Erythroblast (primary cell): ENCODE data around the gene GAL3ST3.
"Not testable (repeated sequence)": the region's sequence is repeated elsewhere in the genome, so short reads cannot be mapped to it uniquely, and the experiment has no call there.

ENCODE experiments used
- DNase-seq, 2 experiments: peaks; one replicate each; lab custom pipeline; 2025; lab: John Stamatoyannopoulos, UW
- GATA1 ChIP-seq: IDR thresholded peaks from 2 replicates; pipeline ENCODE4 v1.6.1; 2011; ENCODE audit warnings: low read depth, mild to moderate bottlenecking, control low read depth, low read length, moderate library complexity
- POLR2A ChIP-seq: IDR thresholded peaks from 2 replicates; pipeline ENCODE4 v1.6.1; 2011; ENCODE audit warnings: mild to moderate bottlenecking, low read length

GAL3ST3 gene

GRCh38 chr11:66020212-66020611 lies 28.7 kb downstream of the GAL3ST3 start:
- TF ChIP-seq GATA1 (no peak), POLR2A (no peak)
- DNase-seq, result no peak

GRCh38 chr11:66017321-66017720 lies 31.6 kb downstream of the GAL3ST3 start:
- peak; percentile 32 to 34 for DNase-seq
- TF ChIP-seq POLR2A (no peak), GATA1 (no peak)

- DNase-seq, result no peak
Observed at GRCh38 chr11:66016793-66017177, 32.2 kb downstream of the GAL3ST3 start.

GRCh38 chr11:66015936-66016792 lies 32.8 kb downstream of the GAL3ST3 start:
- DNase-seq, result no peak

More at GRCh38 chr11:66016793-66017177, 32.2 kb downstream of the GAL3ST3 start:
- TF ChIP-seq GATA1 (no peak), POLR2A (no peak)

GRCh38 chr11:66015454-66015881 lies 33.5 kb downstream of the GAL3ST3 start:
- no peak for DNase-seq
- no peak for TF ChIP-seq POLR2A
- no peak for TF ChIP-seq GATA1

More at GRCh38 chr11:66015936-66016792, 32.8 kb downstream of the GAL3ST3 start:
- TF ChIP-seq GATA1 (no peak), POLR2A (no peak)

GRCh38 chr11:66014804-66015453 lies 34.0 kb downstream of the GAL3ST3 start:
- DNase-seq, result no peak
- TF ChIP-seq POLR2A (no peak), GATA1 (no peak)

GRCh38 chr11:66013762-66014100 lies 35.2 kb downstream of the GAL3ST3 start:
- peak in 1 of 2 experiments; percentile 56 for DNase-seq
- no peak for TF ChIP-seq POLR2A
- TF ChIP-seq GATA1, result no peak

GRCh38 chr11:66012946-66013761 lies 35.8 kb downstream of the GAL3ST3 start:
- TF ChIP-seq GATA1, result no peak
- TF ChIP-seq POLR2A, result no peak
- DNase-seq, result peak; percentile 50 to 56

GRCh38 chr11:66012371-66012945 lies 36.5 kb downstream of the GAL3ST3 start:
- no peak for DNase-seq
- TF ChIP-seq GATA1 (no peak), POLR2A (no peak)

- TF ChIP-seq POLR2A (no peak), GATA1 (no peak)
- no peak for DNase-seq
Observed at GRCh38 chr11:66011785-66012303, 37.1 kb downstream of the GAL3ST3 start, which contains the start of gene CST6. TSS of gene CST6 (plus strand) at chr11:66012008. CDS start at chr11:66012045, 37 bp downstream.

GRCh38 chr11:66011239-66011784 lies 37.6 kb downstream of the GAL3ST3 start:
- DNase-seq, result no peak

GRCh38 chr11:66010036-66010435 lies 38.9 kb downstream of the GAL3ST3 start:
- not testable (repeated sequence) for DNase-seq

More at GRCh38 chr11:66011239-66011784, 37.6 kb downstream of the GAL3ST3 start:
- no peak for TF ChIP-seq GATA1
- no peak for TF ChIP-seq POLR2A

- DNase-seq, result no peak
Observed at GRCh38 chr11:66008468-66009101, 40.4 kb downstream of the GAL3ST3 start.

More at GRCh38 chr11:66008468-66009101, 40.4 kb downstream of the GAL3ST3 start:
- no peak for TF ChIP-seq GATA1
- no peak for TF ChIP-seq POLR2A
